OCI-LY7 (cell line): Measurements from ENCODE around the gene SPNS1. TPM values are rescaled to one million over a fixed set of nuclear protein-coding genes. Genes with fewer than 3 reads are reported as not detected.

Source experiments
- BruUV-seq: library from RNA; stranded (reverse); fragments of 400-500 nt; replicated peaks from 2 replicates; lab custom pipeline; 2021; lab: Mats Ljungman, UMichigan
- CTCF ChIA-PET: fragments of 300-600 bp; sonication (Branson Sonifier 250); formaldehyde crosslinking; loops from one replicate; lab custom pipeline; 2022; ENCODE audit warnings: antibody characterized with exemption; ENCODE audit not compliant: unreplicated experiment; lab: Charles Lee
- POLR2A ChIA-PET: fragments of 300-600 bp; sonication (Branson Sonifier 250); formaldehyde crosslinking; loops from one replicate; lab custom pipeline; 2022; ENCODE audit warnings: antibody characterized with exemption; lab: Charles Lee
- DNase-seq: peaks from one replicate; pipeline ENCODE4 v3.0.0-alpha.2; 2015; ENCODE audit warnings: low spot score
- H2AFZ ChIP-seq: fragments of 200-600 bp; sonication (generic), shearing (Covaris generic); 2 replicates; pipeline ENCODE4 v1.6.1; 2014; ENCODE audit warnings: mild to moderate bottlenecking, antibody characterized with exemption, low read length, moderate library complexity
- H3K27ac ChIP-seq: fragments of 200-600 bp; sonication (generic); 2 replicates; pipeline ENCODE4 v1.5.1; 2014; ENCODE audit warnings: mixed run types, low read depth, mild to moderate bottlenecking, moderate library complexity, low read length, inconsistent platforms; ENCODE audit not compliant: poor library complexity, severe bottlenecking
- H3K36me3 ChIP-seq: fragments of 200-600 bp; sonication (generic); 2 replicates; pipeline ENCODE4 v1.6.1; 2014; ENCODE audit warnings: mild to moderate bottlenecking, antibody characterized with exemption, low read length, moderate library complexity, mixed read lengths; ENCODE audit not compliant: insufficient read depth
- H3K4me1 ChIP-seq: fragments of 200-600 bp; sonication (generic); 2 replicates; pipeline ENCODE4 v1.5.1; 2014; ENCODE audit warnings: mild to moderate bottlenecking, low read length; ENCODE audit not compliant: insufficient read depth, poor library complexity, severe bottlenecking
- H3K4me2 ChIP-seq: fragments of 200-600 bp; sonication (generic); 2 replicates; pipeline ENCODE4 v1.6.1; 2014; ENCODE audit warnings: mild to moderate bottlenecking, low read length
- H3K4me3 ChIP-seq: fragments of 200-600 bp; sonication (generic); 2 replicates; pipeline ENCODE4 v1.5.1; 2014; ENCODE audit warnings: mild to moderate bottlenecking, low read depth, low read length; ENCODE audit not compliant: poor library complexity, severe bottlenecking
- H3K79me2 ChIP-seq: fragments of 200-600 bp; sonication (generic); 2 replicates; pipeline ENCODE4 v1.6.1; 2016; ENCODE audit warnings: low read depth, mild to moderate bottlenecking, low read length, moderate library complexity, mixed read lengths; ENCODE audit not compliant: insufficient read depth
- H3K9me2 ChIP-seq: fragments of 200-600 bp; sonication (generic); 2 replicates; pipeline ENCODE4 v1.6.1; 2016; ENCODE audit warnings: mild to moderate bottlenecking, low read length, mixed read lengths; ENCODE audit not compliant: insufficient read depth
- H3K9me3 ChIP-seq: fragments of 200-600 bp; sonication (generic); 2 replicates; pipeline ENCODE4 v1.6.1; 2014; ENCODE audit warnings: mild to moderate bottlenecking, mixed run types, low read length, mixed read lengths
- H4K20me1 ChIP-seq: fragments of 200-600 bp; sonication (generic); 2 replicates; pipeline ENCODE4 v1.6.1; 2014; ENCODE audit warnings: mild to moderate bottlenecking, antibody characterized with exemption, low read length, moderate library complexity, mixed read lengths; ENCODE audit not compliant: insufficient read depth
- CTCF ChIP-seq: fragments of 200-600 bp; sonication (generic); conservative IDR thresholded peaks from 2 replicates; pipeline ENCODE4 v1.5.1; 2014; ENCODE audit warnings: mild to moderate bottlenecking, antibody characterized with exemption, low read length, moderate library complexity, mixed read lengths
- EZH2phosphoT487 ChIP-seq: fragments of 200-600 bp; sonication (generic); IDR thresholded peaks from 2 replicates; pipeline ENCODE4 v1.6.1; 2018; ENCODE audit warnings: low read depth, borderline replicate concordance, mild to moderate bottlenecking, mixed run types, antibody characterized with exemption, low read length, moderate library complexity, mixed read lengths
- intact Hi-C: fragments of 100-400 bp; cut with micrococcal nuclease; formaldehyde crosslinking; loops from one replicate; pipeline ENCODE4 v1.10.0; 2022; ENCODE audit not compliant: unreplicated experiment
- total RNA-seq, 2 experiments: library from RNA; depleted of rRNA in 1 of 2; stranded (reverse); fragments of >200 nt in 1 of 2; shearing (Covaris generic) in 1 of 2; gene quantifications; 2 replicates each; pipeline ENCODE4 v1.2.3, GENCODE V29; 2014 to 2022

SPNS1 gene
- total RNA-seq, 2 experiments from 2014 or later = 20.1 to 20.4 TPM

GRCh38 chr16:28935924-28936783 is 38.4 kb upstream of the SPNS1 start:
- H2AFZ ChIP-seq = no peak overlapping the region
- H3K4me1 ChIP-seq = peaks cover 44% of the 10 kb centered on the region
- no peaks in the 10 kb centered on the region for H4K20me1 ChIP-seq
- intact Hi-C loops = no loop called here
- POLR2A ChIA-PET = interaction anchor here (0.5 to 1.1 kb wide), 8 partner anchors 9 to 83 kb away, joined by 3 to 13 read pairs (median 4); no protein-coding TSS in a partner anchor
- peak overlapping the region; percentile 28 for H3K4me3 ChIP-seq
- DNase-seq = peak; percentile 94
- peaks cover 23% of the 10 kb centered on the region; the same call in 1 of the 2 replicates for H3K79me2 ChIP-seq
- BruUV-seq = no TSS peak
- peaks cover 63% of the 10 kb centered on the region for H3K36me3 ChIP-seq
- H3K9me2 ChIP-seq = no peaks in the 10 kb centered on the region
- H3K27ac ChIP-seq = peak overlapping the region; percentile 37
- no peaks in the 10 kb centered on the region for H3K9me3 ChIP-seq
- H3K4me2 ChIP-seq = peak overlapping the region; percentile 45
- TF ChIP-seq CTCF = peak; percentile 31; the same call in 1 of the 2 replicates
- no peak for TF ChIP-seq EZH2phosphoT487
- CTCF ChIA-PET = interaction anchor here (0.5 to 1.5 kb wide), 5 partner anchors 9 to 1557 kb away, joined by 3 to 8 read pairs (median 3); no protein-coding TSS in a partner anchor

GRCh38 chr16:28936784-28937155 is 37.8 kb upstream of the SPNS1 start:
- POLR2A ChIA-PET = interaction anchor here (0.5 to 1.1 kb wide), 8 partner anchors 8 to 83 kb away, joined by 3 to 13 read pairs (median 4); no protein-coding TSS in a partner anchor
- CTCF ChIA-PET = interaction anchor here (0.9 to 1.5 kb wide), 4 partner anchors 8 to 58 kb away, joined by 3 to 8 read pairs (median 4); no protein-coding TSS in a partner anchor
- Histone ChIP-seq H3K9me2 (no peaks in the 10 kb centered on the region), H3K4me3 (no peak overlapping the region), H3K36me3 (peaks cover 63% of the 10 kb centered on the region), H3K4me2 (no peak overlapping the region), H3K27ac (no peak overlapping the region), H3K4me1 (peaks cover 38% of the 10 kb centered on the region), H4K20me1 (no peaks in the 10 kb centered on the region), H2AFZ (no peak overlapping the region), H3K9me3 (no peaks in the 10 kb centered on the region), H3K79me2 (peaks cover 23% of the 10 kb centered on the region; the same call in 1 of the 2 replicates)
- intact Hi-C loops = no loop called here
- no TSS peak for BruUV-seq
- no peak for DNase-seq
- no peak for TF ChIP-seq EZH2phosphoT487
- no peak for TF ChIP-seq CTCF
